Measurements from ENCODE around the gene CFL1.
"Not testable (repeated sequence)": the region's sequence is repeated elsewhere in the genome, so short reads cannot be mapped to it uniquely, and the experiment has no call there.

The CFL1 gene

GRCh38 chr11:65851811-65852507 is 6.0 kb downstream of the CFL1 start:
- Histone ChIP-seq H3K27me3 (replicated peaks; ENCODE audit: control insufficient read depth, insufficient read depth, low read length) (no peaks in the 10 kb centered on the region), H3K9me3 (ENCODE audit: control insufficient read depth, low read length) (no peaks in the 10 kb centered on the region), H3K4me3 (ENCODE audit: low read length) (no peak overlapping the region), H3K36me3 (ENCODE audit: control insufficient read depth, insufficient read depth, low read length, severe bottlenecking) (peaks cover 51% of the 10 kb centered on the region), H3K9ac (ENCODE audit: low read length) (no peak overlapping the region), H3K4me1 (ENCODE audit: control insufficient read depth, insufficient read depth, low read length) (peaks cover 18% of the 10 kb centered on the region)
- DNase-seq (ENCODE audit: low read depth) = no peak

DNA sequence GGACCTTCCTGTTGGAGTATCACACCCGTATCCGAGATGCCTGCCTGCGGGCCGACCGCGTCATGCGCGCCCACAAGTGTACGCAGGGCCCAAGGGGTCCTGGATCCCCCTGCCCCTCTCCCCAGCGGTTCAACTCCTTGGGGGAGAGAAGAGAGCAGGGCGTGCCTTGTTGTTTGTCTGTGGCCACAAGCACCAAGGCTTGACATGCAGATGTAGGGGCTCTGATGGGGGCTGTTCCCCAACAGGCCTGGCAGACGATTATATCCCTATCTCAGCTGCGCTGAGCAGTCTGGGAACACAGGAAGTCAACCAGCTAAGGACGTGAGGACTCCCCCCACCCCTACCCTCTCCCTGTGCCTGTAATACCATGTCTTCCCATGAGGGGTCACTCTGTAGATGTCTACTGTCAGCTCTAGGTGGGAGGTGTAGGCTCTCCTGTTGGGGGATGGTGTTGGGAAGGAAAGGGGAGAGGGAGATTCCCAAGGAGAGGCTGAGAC is 6.8 kb downstream of the CFL1 start:
- DNase-seq (ENCODE audit: low read depth) = no peak
- H3K4me1 ChIP-seq (ENCODE audit: control insufficient read depth, insufficient read depth, low read length) = peaks cover 14% of the 10 kb centered on the region
- no peak overlapping the region for H3K9ac ChIP-seq (ENCODE audit: low read length)
- H3K27me3 ChIP-seq (replicated peaks; ENCODE audit: control insufficient read depth, insufficient read depth, low read length) = no peaks in the 10 kb centered on the region
- H3K9me3 ChIP-seq (ENCODE audit: control insufficient read depth, low read length) = no peaks in the 10 kb centered on the region
- peaks cover 51% of the 10 kb centered on the region for H3K36me3 ChIP-seq (ENCODE audit: control insufficient read depth, insufficient read depth, low read length, severe bottlenecking)
- H3K4me3 ChIP-seq (ENCODE audit: low read length) = no peak overlapping the region

DNA sequence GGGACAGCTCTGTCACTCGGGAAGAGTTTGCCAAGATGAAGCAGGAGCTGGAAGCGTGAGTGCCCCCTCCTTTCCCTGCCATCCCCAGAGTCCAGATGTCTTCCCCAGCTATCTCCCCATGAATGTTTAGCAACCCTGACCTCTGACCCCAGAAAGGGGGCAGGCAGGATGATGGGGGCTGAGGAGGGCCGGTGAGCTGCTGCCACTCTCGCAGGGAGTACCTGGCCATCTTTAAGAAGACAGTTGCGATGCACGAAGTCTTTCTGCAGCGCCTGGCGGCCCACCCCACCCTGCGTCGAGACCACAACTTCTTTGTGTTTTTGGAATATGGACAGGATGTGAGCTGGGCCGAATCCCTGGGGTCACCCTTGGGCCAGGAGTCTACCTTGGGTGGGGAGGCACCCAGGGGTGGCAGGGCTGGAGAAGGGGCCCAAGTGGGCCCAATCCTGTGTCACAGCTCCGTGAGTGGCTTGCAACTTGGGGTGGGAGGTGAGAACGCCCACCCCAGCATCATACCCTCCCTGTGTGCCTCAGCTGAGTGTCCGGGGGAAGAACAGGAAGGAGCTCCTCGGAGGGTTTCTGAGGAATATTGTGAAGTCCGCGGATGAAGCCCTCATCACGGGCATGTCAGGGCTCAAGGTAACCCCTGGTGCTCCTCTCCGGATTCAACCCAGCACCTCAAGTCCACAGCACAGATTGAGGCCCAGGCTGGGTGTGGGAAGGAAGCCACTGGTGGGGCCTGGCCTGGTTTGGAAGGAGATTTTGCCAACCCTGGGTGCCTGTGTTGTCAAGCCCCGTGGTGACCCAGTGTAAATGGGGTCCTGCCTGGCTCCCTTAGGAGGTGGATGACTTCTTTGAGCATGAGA is 7.5 kb downstream of the CFL1 start:
- no peak for DNase-seq (ENCODE audit: low read depth)
- Histone ChIP-seq H3K9me3 (ENCODE audit: control insufficient read depth, low read length) (no peaks in the 10 kb centered on the region), H3K4me1 (ENCODE audit: control insufficient read depth, insufficient read depth, low read length) (peaks cover 7% of the 10 kb centered on the region), H3K36me3 (ENCODE audit: control insufficient read depth, insufficient read depth, low read length, severe bottlenecking) (peaks cover 45% of the 10 kb centered on the region), H3K9ac (ENCODE audit: low read length) (no peak overlapping the region), H3K4me3 (ENCODE audit: low read length) (no peak overlapping the region), H3K27me3 (replicated peaks; ENCODE audit: control insufficient read depth, insufficient read depth, low read length) (no peaks in the 10 kb centered on the region)

- DNase-seq (ENCODE audit: low read depth) = no peak
Observed at GRCh38 chr11:65849771-65850216, 8.2 kb downstream of the CFL1 start.

GRCh38 chr11:65849366-65849765 is 8.6 kb downstream of the CFL1 start:
- Histone ChIP-seq H3K4me1 (ENCODE audit: control insufficient read depth, insufficient read depth, low read length) (peaks cover 3% of the 10 kb centered on the region), H3K36me3 (ENCODE audit: control insufficient read depth, insufficient read depth, low read length, severe bottlenecking) (peaks cover 34% of the 10 kb centered on the region), H3K9me3 (ENCODE audit: control insufficient read depth, low read length) (no peaks in the 10 kb centered on the region), H3K9ac (ENCODE audit: low read length) (no peak overlapping the region), H3K27me3 (replicated peaks; ENCODE audit: control insufficient read depth, insufficient read depth, low read length) (no peaks in the 10 kb centered on the region), H3K4me3 (ENCODE audit: low read length) (no peak overlapping the region)
- DNase-seq (ENCODE audit: low read depth) = no peak

More at GRCh38 chr11:65849771-65850216, 8.2 kb downstream of the CFL1 start:
- Histone ChIP-seq H3K36me3 (ENCODE audit: control insufficient read depth, insufficient read depth, low read length, severe bottlenecking) (peaks cover 38% of the 10 kb centered on the region), H3K27me3 (replicated peaks; ENCODE audit: control insufficient read depth, insufficient read depth, low read length) (no peaks in the 10 kb centered on the region), H3K4me1 (ENCODE audit: control insufficient read depth, insufficient read depth, low read length) (peaks cover 5% of the 10 kb centered on the region), H3K9me3 (ENCODE audit: control insufficient read depth, low read length) (no peaks in the 10 kb centered on the region), H3K9ac (ENCODE audit: low read length) (no peak overlapping the region), H3K4me3 (ENCODE audit: low read length) (no peak overlapping the region)

DNA sequence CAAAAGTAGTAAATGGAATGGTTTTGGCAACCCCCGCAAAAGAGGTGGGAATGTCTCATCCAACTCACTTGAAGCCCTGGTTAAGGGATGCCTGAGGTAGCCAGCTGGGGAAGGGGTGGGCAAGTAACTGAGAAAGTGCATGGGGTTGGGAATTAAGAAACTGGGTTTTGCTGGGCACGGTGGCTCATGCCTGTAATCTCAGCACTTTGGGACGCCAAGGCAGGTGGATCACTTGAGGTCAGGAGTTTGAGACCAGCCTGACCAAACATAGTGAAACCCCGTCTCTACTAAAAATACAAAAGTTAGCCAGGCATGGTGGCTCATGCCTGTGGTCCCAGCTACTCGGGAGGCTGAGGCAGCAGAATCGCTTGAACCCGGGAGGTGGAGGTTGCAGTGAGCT is 9.3 kb downstream of the CFL1 start:
- H3K4me3 ChIP-seq (ENCODE audit: low read length); H3K27me3 ChIP-seq (replicated peaks; ENCODE audit: control insufficient read depth, insufficient read depth, low read length); H3K9me3 ChIP-seq (ENCODE audit: control insufficient read depth, low read length); H3K4me1 ChIP-seq (ENCODE audit: control insufficient read depth, insufficient read depth, low read length); DNase-seq (ENCODE audit: low read depth); H3K9ac ChIP-seq (ENCODE audit: low read length): not testable (repeated sequence)
- H3K36me3 ChIP-seq (ENCODE audit: control insufficient read depth, insufficient read depth, low read length, severe bottlenecking) = peaks cover 27% of the 10 kb centered on the region

DNA sequence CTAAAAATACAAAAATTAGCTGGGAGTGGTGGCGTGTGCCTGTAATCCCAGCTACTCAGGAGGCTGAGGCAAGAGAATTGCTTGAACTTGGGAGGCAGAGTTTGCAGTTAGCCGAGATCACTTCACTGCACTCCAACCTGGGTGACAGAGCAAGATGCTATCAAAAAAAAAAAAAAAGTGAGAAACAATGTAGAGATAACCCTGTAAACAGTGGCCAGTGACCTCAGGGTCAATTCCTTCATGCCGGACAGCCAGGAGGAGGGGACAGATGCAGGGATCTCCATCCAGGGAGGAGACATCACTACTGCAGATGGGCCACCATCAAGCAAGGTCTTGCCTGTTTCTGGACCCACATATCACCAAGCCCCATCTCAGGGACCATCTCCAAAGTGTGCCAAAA is 10.2 kb downstream of the CFL1 start:
- Histone ChIP-seq H3K36me3 (ENCODE audit: control insufficient read depth, insufficient read depth, low read length, severe bottlenecking) (peaks cover 18% of the 10 kb centered on the region), H3K9ac (ENCODE audit: low read length) (no peak overlapping the region), H3K4me1 (ENCODE audit: control insufficient read depth, insufficient read depth, low read length) (no peaks in the 10 kb centered on the region), H3K9me3 (ENCODE audit: control insufficient read depth, low read length) (no peaks in the 10 kb centered on the region), H3K4me3 (ENCODE audit: low read length) (no peak overlapping the region), H3K27me3 (replicated peaks; ENCODE audit: control insufficient read depth, insufficient read depth, low read length) (no peaks in the 10 kb centered on the region)
- no peak for DNase-seq (ENCODE audit: low read depth)

- Histone ChIP-seq H3K9me3 (ENCODE audit: control insufficient read depth, low read length) (no peaks in the 10 kb centered on the region), H3K36me3 (ENCODE audit: control insufficient read depth, insufficient read depth, low read length, severe bottlenecking) (no peaks in the 10 kb centered on the region), H3K27me3 (replicated peaks; ENCODE audit: control insufficient read depth, insufficient read depth, low read length) (no peaks in the 10 kb centered on the region), H3K4me3 (ENCODE audit: low read length) (no peak overlapping the region), H3K9ac (ENCODE audit: low read length) (no peak overlapping the region), H3K4me1 (ENCODE audit: control insufficient read depth, insufficient read depth, low read length) (no peaks in the 10 kb centered on the region)
- DNase-seq (ENCODE audit: low read depth) = no peak
Observed at GRCh38 chr11:65844231-65844872, 13.6 kb downstream of the CFL1 start.

- no peak for DNase-seq (ENCODE audit: low read depth)
- H3K4me3 ChIP-seq (ENCODE audit: low read length) = no peak overlapping the region
Observed at GRCh38 chr11:65843811-65844210, 14.2 kb downstream of the CFL1 start.

DNA sequence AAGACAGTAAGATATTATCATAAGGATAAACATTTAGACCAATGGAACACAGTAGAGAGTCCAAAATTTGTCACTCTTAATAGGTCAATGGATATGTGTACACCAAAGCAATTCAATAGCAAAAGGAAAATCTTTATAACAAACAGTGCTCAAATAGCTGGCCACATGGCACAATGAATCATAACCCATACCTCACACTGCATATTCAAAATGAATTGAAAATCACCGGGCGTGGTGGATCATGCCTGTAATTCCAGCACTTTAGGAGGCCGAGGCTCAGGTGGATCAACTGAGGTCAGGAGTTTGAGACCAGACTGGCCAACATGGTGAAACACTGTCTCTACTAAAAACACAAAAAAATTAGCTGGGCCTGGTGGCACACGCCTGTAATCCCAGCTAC is 15.8 kb downstream of the CFL1 start:
- DNase-seq (ENCODE audit: low read depth) = no peak
- Histone ChIP-seq H3K4me3 (ENCODE audit: low read length) (no peak overlapping the region), H3K9me3 (ENCODE audit: control insufficient read depth, low read length) (no peaks in the 10 kb centered on the region), H3K4me1 (ENCODE audit: control insufficient read depth, insufficient read depth, low read length) (no peaks in the 10 kb centered on the region), H3K27me3 (replicated peaks; ENCODE audit: control insufficient read depth, insufficient read depth, low read length) (no peaks in the 10 kb centered on the region), H3K9ac (ENCODE audit: low read length) (no peak overlapping the region), H3K36me3 (ENCODE audit: control insufficient read depth, insufficient read depth, low read length, severe bottlenecking) (no peaks in the 10 kb centered on the region)

More at GRCh38 chr11:65843811-65844210, 14.2 kb downstream of the CFL1 start:
- H3K9me3 ChIP-seq (ENCODE audit: control insufficient read depth, low read length) = no peaks in the 10 kb centered on the region
- H3K27me3 ChIP-seq (replicated peaks; ENCODE audit: control insufficient read depth, insufficient read depth, low read length) = no peaks in the 10 kb centered on the region
- no peaks in the 10 kb centered on the region for H3K36me3 ChIP-seq (ENCODE audit: control insufficient read depth, insufficient read depth, low read length, severe bottlenecking)
- H3K4me1 ChIP-seq (ENCODE audit: control insufficient read depth, insufficient read depth, low read length) = no peaks in the 10 kb centered on the region
- no peak overlapping the region for H3K9ac ChIP-seq (ENCODE audit: low read length)

- Histone ChIP-seq H3K36me3 (ENCODE audit: control insufficient read depth, insufficient read depth, low read length, severe bottlenecking) (no peaks in the 10 kb centered on the region), H3K9ac (ENCODE audit: low read length) (peak overlapping the region; percentile 66), H3K4me1 (ENCODE audit: control insufficient read depth, insufficient read depth, low read length) (peaks cover 8% of the 10 kb centered on the region), H3K27me3 (replicated peaks; ENCODE audit: control insufficient read depth, insufficient read depth, low read length) (peaks cover 2% of the 10 kb centered on the region), H3K9me3 (ENCODE audit: control insufficient read depth, low read length) (no peaks in the 10 kb centered on the region), H3K4me3 (ENCODE audit: low read length) (peak overlapping the region; percentile 86)
- DNase-seq (ENCODE audit: low read depth) = no peak
Observed at GRCh38 chr11:65834202-65834601, 23.8 kb downstream of the CFL1 start.

All from adipocyte (in vitro differentiated cells).